Thyroid gland (tissue), 4 donors: ENCODE measurements around the gene RAB37. TPM values are rescaled to one million over a fixed set of nuclear protein-coding genes. Genes with fewer than 3 reads are reported as not detected.

Experiments
- DNase-seq, 2 donors: peaks; one replicate each; pipeline ENCODE4 v3.0.0-alpha.2; 2019
- H3K27ac ChIP-seq, 3 donors: fragments of 200-600 bp; sonication (generic); 1 replicate in 2 of 3; 2 replicates in 1 of 3; pipeline ENCODE4 v1.5.1; 2016 to 2019; ENCODE audit warnings: mild to moderate bottlenecking in 1 of 3, moderate library complexity in 1 of 3
- H3K27me3 ChIP-seq: fragments of 200-600 bp; sonication (generic); one replicate; pipeline ENCODE4 v1.5.1; 2019
- H3K36me3 ChIP-seq, 2 donors: fragments of 200-600 bp; sonication (generic); one replicate each; pipeline ENCODE4 v1.5.1; 2016 to 2019
- H3K4me1 ChIP-seq, 2 donors: fragments of 200-600 bp; sonication (generic); one replicate each; pipeline ENCODE4 v1.5.1; 2017 to 2019
- H3K4me3 ChIP-seq, 3 donors: fragments of 200-600 bp; sonication (generic); replicated peaks in 1 of 3; 1 replicate in 2 of 3; 2 replicates in 1 of 3; pipeline ENCODE4 v1.5.1; 2016; ENCODE audit warnings: mild to moderate bottlenecking in 1 of 3
- H3K9me3 ChIP-seq: fragments of 200-600 bp; sonication (generic); one replicate; pipeline ENCODE4 v1.5.1; 2017
- CTCF ChIP-seq, 6 experiments: fragments of 200-600 bp in 3 of 6; fragments of 450-650 bp in 3 of 6; sonication (generic) in 3 of 6; IDR thresholded peaks; one replicate each; pipeline ENCODE4 v1.5.1; 2016 to 2019; ENCODE audit warnings: antibody characterized with exemption in 6 of 6, mild to moderate bottlenecking in 2 of 6, inconsistent platforms in 1 of 6, moderate library complexity in 1 of 6
- POLR2A ChIP-seq, 2 donors: fragments of 450-650 bp; IDR thresholded peaks; one replicate each; pipeline ENCODE4 v1.6.1; 2017; ENCODE audit warnings: antibody characterized with exemption in 2 of 2, mild to moderate bottlenecking in 2 of 2, moderate library complexity in 1 of 2
- WGBS, 2 donors: methylation state at CpG; one replicate each; pipeline ENCODE4 v1.1.5; 2017; 5-methylcytosine and 5-hydroxymethylcytosine counted together
- intact Hi-C: fragments of 100-400 bp; cut with DNase I; formaldehyde crosslinking; loops from one replicate; pipeline ENCODE4 v1.15.1; 2023
- total RNA-seq, 4 donors: library from RNA; depleted of rRNA; stranded (reverse); fragments of >200 nt; gene quantifications; one replicate each; pipeline ENCODE4 v1.2.3, GENCODE V29; 2016

The RAB37 gene
- total RNA-seq, 4 donors from 2014 or later: 0.33 to 1.8 (median 0.39) TPM

- no peak for DNase-seq
- Histone ChIP-seq H3K36me3 (peaks cover 19 to 22% of the 10 kb centered on the region in 2 donors), H3K4me3 (peak overlapping the region; percentile 50 to 90 (median 72)), H3K27me3 (no peaks in the 10 kb centered on the region), H3K4me1 (peaks cover 12 to 17% of the 10 kb centered on the region in 2 donors), H3K9me3 (no peaks in the 10 kb centered on the region), H3K27ac (peak overlapping the region in 1 of 3 donors; percentile 38)
- intact Hi-C loops: no loop called here
- TF ChIP-seq POLR2A (IDR thresholded peaks at IDR 0.05) (no peak), CTCF (IDR thresholded peaks at IDR 0.05) (no peak)
- WGBS, 2 donors: 36 to 37% methylated on average over 12 of the region's 12 CpGs
These were observed 38.5 kb downstream of the RAB37 start for GRCh38 chr17:74775409-74776043.

- Histone ChIP-seq H3K27ac (peak within 1 kb of the TSS in 2 of 3 donors; percentile 14 to 38), H3K4me3 (peak within 1 kb of the TSS; percentile 54 to 90 (median 72)), H3K36me3 (peaks cover 17 to 19% of the 10 kb centered on the region in 2 donors), H3K4me1 (peaks cover 12 to 17% of the 10 kb centered on the region in 2 donors), H3K27me3 (no peaks in the 10 kb centered on the region), H3K9me3 (no peaks in the 10 kb centered on the region)
- peak; percentile 96 to 98 for DNase-seq
- WGBS, 2 donors: 1 to 2% methylated on average over 31 to 35 of the region's 64 CpGs
- intact Hi-C loops: no loop called here
- TF ChIP-seq CTCF (IDR thresholded peaks at IDR 0.05) (no peak), POLR2A (IDR thresholded peaks at IDR 0.05) (peak in 1 of 2 donors; percentile 79)
These were observed 39.2 kb downstream of the RAB37 start, which contains the start of gene NAT9 for GRCh38 chr17:74776044-74776962. Gene NAT9, minus strand, starts transcription at chr17:74776345. Its CDS starts 647 bp downstream, at chr17:74775698.

GRCh38 chr17:74776990-74777389 lies 39.9 kb downstream of the RAB37 start:
- WGBS, 2 donors: 31 to 37% methylated on average over 10 of the region's 10 CpGs
- H3K36me3 ChIP-seq: peaks cover 14 to 17% of the 10 kb centered on the region in 2 donors
- no peak for DNase-seq
- no peak overlapping the region for H3K27ac ChIP-seq
- H3K9me3 ChIP-seq: no peaks in the 10 kb centered on the region
- intact Hi-C loops: no loop called here
- peaks cover 12 to 17% of the 10 kb centered on the region in 2 donors for H3K4me1 ChIP-seq
- H3K4me3 ChIP-seq: peak overlapping the region; percentile 54 to 90 (median 72)
- TF ChIP-seq POLR2A (IDR thresholded peaks at IDR 0.05) (no peak), CTCF (IDR thresholded peaks at IDR 0.05) (no peak)
- H3K27me3 ChIP-seq: no peaks in the 10 kb centered on the region

DNA sequence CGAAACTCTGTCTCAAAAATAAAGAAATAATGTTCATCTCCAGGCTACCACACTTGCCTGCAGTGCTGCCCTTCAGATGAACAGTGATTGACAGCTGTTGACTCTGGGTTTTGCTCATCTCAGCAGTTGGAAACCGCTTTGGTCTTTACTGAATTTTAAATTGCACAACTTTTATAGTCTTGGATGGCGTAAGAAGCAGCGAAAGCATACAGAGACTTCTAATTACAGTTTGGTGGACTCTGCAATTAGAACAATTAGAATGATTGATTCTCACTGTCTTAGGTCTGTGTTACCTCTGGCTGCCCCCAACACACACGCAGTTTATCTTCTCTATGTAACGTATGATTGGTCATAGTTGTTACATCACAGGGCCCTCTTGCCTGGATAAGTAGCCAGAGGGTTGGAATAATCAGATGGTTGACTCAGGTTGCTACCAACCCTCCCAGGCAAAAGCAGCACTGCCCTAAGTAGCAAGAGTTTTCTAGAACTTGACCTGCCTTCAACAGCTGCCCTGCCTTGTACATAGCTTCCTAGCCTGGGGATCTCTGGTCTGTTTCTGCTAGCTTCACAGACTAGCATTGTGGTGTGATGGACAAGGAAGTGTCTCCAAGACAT lies 41.0 kb downstream of the RAB37 start:
- Histone ChIP-seq H3K4me1 (peaks cover 12 to 17% of the 10 kb centered on the region in 2 donors), H3K4me3 (no peak overlapping the region), H3K27me3 (no peaks in the 10 kb centered on the region), H3K9me3 (no peaks in the 10 kb centered on the region), H3K27ac (no peak overlapping the region), H3K36me3 (peaks cover 3 to 7% of the 10 kb centered on the region in 2 donors)
- intact Hi-C loops: no loop called here
- 87 to 96% methylated on average over 6 of the region's 6 CpGs for WGBS, 2 donors
- TF ChIP-seq POLR2A (IDR thresholded peaks at IDR 0.05) (no peak), CTCF (IDR thresholded peaks at IDR 0.05) (no peak)
- DNase-seq: no peak
